Ureter (tissue), 1 donor: ENCODE data around the gene GNB1. TPM values are rescaled to one million over a fixed set of nuclear protein-coding genes. Genes with fewer than 3 reads are reported as not detected.

Experiments
- DNase-seq: peaks from one replicate; pipeline ENCODE4 v3.0.0-alpha.2; 2020; ENCODE audit warnings: low spot score
- total RNA-seq: library from RNA; stranded (reverse); gene quantifications from one replicate; pipeline ENCODE4 v1.2.4, GENCODE V29; 2023
- donor health status: DM: yes; HTN: yes; CAD: no.

Gene GNB1
- total RNA-seq, 1 donor from 2014 or later: 304 TPM

DNA sequence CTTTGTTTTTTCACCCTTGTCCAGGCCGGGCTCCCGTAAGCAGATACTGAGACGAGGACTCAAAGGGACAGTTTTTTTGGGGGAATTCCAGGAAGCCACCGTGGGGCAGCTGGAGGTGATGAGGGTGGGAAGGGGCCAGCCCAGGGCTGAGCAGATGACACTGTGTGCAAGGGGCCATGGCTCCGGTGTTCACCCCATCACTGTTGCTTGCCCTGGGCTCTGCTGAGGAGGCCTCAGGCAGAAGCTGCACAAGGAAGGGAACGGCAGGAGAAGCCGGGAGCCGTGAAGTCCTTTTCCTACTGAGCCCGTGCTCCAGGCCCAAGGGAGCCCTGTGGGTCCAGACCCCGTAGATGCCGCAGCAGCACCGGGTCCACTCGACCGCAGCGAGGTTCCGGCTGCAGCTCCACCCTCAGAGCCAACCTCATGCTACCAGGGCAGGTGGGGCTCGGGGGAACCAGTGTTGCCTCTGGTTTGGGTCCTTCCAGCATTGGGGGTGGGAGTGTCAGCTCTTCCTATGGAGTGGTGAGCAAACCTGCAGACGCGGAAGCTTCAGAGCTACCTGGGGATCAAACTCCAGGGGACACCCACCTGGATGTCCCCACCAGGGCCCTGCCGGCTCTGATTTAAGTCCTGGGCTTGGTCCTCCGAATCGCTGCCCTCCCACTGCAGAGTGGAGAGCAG lies 19.9 kb upstream of the GNB1 start:
- DNase-seq: peak; percentile 51

DNA sequence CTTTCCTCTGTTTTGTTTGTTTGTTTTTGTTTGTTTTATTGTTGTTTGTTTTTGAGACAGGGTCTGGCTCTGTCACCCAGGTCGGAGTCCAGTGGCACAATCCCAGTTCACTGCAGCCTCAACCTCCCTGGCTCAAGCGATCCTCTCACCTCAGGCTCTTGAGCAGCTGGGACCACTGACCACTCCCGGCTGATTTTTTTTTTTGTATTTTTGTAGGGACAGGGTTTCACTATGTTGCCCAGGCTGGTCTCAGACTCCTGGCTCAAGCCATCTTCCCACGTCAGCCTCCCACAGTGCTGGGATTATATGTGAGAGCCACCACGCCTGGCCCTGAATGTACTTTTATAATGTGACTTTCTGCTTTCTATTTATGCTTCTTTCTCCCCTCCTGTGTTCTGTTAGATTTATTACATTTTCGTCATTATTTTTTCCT lies 19.2 kb upstream of the GNB1 start:
- DNase-seq: no peak

DNA sequence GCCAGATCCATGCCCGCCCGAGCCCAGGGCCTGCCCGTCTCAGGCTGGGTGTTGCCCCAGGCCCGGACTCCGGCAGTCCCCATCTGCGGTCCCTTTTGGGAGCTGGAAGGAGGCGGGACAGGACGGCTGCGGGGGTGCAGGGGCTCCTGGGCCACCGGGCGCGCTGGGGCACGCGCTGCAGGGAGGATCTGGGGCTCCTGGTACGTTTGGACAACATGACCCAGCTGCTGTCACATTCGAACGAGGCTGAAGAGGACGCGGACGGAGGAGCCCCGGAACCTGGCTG lies 17.6 kb upstream of the GNB1 start:
- peak; percentile 63 for DNase-seq

DNA sequence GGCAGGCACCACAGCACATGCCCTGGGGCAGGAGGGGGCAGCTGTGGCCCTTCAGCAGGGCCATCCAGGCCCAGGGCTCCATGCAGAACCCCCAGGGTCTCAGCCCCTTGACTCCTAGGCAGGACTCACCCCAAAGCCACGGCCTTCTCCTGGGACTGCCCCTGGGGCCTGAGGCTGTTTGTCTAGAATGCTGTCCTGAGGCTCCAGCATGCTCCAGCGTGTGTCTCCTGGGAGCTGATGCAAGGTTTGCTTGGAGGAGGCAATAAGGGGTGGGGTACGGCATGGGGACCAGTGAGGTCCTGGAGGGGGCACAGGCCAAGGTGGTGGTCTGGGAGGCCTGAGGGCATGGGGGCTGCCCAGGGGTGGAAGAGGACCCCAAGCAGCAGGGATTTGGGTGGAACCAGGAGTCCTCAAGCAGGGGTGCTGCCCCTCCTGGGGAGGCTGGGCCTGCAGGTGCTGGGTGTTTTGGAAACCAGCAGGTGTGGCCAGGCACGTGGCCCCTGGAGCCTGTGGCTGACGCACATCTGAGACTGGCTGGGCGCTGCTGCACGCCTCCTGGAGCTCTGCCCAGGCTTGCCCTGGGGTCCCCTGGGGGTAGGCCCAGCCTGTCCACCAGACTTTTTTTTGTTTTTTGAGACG lies 16.3 kb upstream of the GNB1 start:
- peak; percentile 74 for DNase-seq

DNA sequence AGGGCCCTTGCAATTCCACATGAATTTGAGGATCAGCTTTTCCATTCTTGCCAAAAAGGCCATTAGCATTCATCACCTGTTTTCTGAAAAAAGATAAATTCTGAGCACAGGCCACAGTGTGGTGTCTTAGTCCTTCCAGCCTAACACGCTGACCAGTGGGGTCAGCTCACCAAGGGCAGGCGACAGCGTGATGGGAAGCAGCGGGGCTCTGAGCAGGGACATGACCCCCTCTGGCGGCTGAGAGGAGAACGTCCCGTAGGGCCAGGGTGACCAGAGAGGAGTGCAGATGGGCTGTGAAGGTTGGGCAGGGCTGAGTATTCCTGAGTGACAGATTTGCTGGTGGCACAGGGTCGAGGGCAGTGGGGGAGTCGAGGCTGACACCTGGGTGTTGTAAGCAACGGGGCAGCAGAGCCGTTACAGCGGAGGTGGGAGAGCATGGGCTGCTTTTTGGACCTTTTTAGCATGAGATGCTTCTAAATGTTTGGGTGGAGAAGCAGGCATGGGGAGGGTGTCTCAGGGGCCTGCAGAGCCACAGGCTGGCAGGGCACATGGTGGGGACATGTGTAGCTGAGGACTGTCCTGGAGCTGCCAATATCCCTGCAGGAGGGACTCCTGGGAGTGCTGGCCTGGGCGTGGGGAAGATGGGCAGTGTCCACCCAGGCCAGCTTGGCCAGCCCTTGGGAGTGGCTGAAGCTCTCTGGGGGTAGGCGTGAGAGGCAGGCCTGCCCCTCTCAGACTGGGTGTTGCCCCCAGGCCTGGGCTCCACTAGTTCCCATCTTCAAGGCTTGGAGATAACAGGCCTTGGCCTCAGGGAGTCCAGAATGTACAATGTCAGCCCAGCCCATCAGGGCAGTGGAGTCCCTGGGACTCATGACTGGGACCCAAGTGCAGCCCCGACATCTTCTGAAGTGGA lies 15.6 kb upstream of the GNB1 start:
- DNase-seq: peak; percentile 85

DNA sequence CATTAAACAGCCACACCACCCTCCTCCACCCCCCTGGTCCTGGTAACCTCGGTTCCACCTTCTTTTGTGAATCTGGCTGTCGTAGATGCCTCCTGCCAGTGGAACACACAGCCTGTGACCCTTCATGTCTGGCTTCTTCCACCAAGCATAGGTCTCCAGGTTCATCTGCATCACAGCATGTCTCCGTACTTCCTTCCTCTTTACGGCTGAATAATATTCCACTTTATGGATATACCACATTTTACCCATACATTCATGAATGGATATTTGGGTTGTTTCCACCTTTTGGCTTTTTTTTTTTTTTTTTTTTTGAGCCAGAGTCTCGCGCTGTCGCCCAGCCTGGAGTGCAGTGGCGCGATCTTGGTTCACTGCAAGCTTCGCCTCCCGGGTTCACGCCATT lies 12.3 kb upstream of the GNB1 start:
- no peak for DNase-seq

DNA sequence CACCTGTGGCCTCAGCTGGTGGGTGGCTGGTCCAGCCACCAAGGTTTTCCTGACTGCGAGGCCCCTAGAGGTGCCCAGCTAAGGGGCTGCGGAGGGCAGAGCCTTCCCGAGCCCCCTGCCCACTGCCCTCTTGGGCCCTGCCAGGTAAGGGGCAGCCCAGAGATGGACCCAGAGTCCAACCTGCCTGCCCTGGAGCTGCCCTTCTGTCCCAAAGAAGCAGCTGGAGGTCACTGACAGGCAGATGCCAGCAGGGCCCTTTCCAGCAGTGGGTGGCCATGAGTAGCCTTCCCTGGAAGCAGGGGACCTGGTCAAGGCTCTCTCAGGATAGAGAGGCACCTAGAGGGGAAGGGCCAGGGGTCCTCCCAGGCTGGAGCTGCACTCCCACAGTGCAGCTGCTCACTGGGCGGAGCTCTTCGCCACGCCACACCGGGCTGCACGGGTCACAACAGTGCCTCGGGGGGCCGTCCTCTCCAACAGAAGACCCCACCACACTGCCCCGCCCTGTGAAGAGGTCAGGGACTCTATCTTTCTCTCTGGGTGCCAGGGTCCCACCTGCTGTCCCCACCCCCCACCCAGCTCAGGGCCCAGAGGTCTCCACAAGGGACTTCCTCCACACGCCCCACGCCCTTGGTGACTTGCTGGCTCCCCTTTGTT lies 10.9 kb upstream of the GNB1 start:
- DNase-seq: no peak

DNA sequence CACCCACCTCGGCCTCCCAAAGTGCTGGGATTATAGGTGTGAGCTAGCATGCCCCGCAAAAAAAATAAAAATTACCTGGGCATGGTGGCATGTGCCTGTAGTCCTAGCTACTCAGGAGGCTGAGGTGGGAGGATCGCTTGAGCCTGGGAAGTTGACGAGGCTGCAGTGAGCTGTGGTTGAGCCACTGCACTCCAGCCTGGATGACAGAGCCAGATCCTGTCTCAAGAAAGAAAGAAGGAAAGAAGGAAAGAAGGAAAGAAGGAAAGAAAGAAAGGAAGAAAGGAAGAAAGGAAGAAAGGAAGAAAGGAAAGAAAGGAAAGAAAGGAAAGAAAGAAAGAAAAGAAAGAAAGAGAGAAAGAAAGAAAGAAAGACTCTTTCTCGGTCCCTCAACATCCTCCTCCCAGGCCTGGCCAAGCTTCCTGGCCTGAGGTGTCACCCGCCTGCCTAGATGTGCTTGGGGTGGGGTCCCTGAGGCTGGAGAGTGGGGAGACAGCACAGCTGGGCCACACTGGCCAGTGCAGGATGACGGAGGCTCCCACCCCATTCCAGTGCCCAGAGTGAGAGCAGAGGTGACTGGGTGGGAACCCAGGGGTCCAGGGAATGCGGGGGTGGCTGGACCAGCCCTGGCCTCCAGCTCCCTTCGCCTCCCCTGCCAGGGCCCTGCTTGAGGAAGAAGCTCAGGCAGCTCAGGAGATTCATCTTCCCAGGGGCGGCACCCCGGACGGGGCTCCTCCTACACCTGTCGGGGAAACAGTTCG lies 10.2 kb upstream of the GNB1 start:
- DNase-seq: no peak

DNA sequence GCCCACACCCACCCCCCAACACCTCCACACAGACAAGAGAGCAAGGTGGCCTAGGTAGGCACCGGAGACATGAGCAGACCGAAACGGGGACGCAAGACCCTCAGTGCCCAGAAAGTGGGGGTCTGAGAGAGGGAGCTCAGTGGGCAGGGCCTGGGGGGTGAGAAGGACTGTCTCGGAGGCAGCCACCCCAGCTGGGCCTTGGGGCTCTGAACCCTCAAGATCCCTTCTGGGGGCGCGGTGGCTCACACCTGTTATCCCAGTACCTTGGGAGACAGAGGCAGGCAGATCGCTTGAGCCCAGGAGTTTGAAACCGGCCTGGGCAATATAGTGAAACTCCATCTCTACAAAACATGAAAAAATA lies 9.1 kb upstream of the GNB1 start:
- DNase-seq: no peak

DNA sequence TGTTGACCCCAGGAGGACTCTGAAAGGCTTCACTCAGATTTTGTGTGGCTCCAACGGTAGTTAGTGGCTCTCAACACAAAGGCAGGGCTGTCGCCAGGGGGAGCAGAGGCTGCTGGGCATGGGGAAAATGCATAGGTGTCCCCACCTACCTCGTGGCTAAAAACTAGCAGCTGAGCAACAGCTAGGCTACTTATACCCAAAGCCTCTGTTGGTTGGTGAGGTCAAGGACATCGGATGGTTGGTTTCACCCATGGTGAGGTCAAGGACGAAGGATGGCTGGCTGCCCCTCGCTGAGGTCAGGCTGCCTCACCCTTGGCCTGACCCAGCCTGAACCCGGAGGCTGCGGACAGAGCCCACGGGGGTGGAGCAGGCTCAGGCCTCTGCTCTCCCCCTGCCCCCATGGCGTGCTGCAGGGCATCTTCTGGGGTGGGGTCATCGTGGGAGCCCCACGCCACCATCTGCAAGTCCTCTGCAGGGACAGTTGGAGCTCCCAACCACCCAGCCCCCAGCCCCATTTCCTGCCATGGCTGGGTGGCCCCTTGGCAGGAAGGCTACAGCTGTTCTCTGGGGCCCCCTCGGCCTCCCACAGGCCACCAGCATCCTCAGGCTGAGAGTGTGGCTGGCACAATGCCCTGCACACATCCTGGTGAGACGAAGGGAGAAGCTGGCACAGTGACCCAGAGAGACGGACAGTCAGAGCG lies 8.5 kb upstream of the GNB1 start:
- no peak for DNase-seq

DNA sequence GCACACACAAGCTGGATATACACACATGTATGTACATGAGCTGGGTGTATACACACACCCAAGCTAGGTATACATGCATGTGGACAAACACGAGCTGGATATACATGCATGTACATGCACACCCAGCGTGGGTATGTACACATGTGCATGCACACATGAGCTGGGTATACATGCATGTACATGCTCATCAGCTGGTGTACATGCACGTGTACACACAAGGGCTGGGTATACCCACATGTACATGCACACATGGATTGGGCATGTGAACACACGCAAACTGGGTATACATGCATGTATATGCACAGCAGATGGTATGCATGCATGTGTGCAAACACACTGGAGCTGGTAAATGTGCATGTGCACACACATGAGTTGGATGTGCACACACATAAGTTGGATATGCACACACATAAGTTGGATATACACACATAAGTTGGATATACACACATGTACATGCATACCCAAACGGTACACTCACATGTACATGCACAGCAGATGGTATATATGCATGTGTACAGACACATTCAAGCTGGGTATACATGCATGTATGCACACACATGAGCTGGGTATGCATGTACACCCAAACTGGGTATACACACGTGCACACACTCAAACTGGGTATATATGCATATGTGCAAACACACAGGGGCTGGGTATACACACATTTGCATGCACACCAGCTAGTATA lies 7.5 kb upstream of the GNB1 start:
- DNase-seq: no peak

DNA sequence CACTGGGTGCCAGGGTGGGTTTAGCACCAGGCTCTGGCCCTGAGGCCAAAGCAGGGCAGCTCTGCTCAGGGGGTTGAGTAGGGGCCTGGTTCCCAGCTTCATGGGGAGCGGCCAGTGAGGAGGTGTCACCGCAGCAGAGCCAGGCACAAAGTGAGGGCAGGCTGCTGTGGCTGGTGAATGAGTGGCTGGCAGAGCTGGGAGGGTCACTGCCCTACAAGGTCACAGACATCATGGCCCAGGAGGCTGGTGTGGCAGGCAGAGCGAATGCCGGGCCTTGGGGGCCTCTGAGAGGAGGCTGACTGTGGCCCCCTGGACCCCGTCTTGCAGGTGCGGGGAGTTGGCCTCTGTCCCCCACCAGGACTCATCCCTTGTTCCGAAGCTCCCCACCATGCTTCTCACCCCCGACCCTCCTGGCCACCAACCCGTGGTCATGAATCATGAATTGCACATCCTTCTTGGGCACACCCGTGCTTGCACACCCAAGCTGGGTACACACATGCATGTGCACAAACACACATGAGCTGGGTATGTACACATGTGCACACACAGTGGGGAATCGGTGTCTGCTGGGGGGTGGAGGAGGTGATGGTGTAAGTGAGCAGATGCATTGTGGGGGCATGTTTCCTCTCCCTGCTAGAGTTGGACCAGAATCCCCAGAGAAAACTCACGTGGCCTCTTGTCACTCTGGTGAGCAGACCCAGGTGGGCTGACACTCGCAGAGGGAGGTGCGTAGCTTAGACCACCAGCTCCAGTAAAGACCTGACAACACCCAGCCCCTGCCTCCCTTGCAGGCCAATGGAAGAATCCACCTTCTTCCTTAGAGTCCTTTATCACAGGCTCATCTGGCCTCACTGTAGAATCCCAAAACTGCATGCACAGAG lies 4.8 kb upstream of the GNB1 start:
- DNase-seq: no peak

DNA sequence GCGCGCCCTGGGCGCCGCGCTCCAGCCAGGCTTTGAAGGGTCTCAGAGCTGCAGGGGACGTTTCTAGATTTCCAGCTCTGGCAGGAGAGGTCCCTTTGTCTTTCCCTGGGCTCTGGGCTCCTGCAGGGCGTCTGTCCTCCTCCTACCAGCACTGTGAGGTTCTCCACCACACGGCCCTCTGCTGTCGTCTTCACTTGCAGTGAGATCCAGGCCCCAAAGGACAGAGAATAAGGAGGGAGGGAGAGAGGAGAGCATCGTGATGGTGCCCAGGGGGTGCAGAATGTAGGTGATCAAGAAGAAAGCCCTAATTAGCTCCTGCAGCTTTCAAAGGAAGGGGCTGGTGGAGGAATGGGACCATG lies 4.2 kb upstream of the GNB1 start:
- no peak for DNase-seq

DNA sequence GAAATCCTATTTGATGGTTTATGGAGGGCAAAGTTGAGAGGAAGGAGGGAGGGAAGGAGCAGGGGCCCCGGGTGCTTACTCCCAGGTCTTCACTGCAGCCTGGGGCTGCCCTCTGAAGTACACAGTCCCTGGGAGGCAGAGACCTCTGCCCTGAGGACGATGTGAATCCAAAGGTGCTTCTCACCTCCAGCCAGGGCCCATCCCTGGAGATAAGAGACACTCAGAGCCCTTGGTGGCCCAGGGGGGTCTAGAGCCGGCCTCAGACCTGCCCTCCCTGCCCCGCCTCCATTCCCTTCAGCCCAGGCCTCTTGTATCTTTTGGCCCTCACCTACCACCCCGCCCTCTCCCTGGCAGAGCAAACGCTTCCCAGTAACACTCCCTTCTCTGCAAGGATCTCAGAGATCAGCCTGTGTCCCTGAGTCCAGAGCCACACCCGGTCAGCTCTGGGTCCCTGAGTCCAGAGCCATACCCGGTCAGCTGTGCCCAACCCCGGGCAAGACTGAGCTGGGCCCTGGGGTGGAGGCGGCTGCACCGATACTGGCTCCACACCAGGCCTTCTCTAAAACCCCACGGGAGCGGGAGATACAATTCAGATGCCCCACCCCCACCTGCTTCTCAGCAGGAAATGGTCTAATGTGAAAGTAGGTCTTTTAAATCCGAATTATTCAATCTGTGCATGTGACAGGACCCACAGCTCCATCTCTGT lies 3.6 kb upstream of the GNB1 start:
- no peak for DNase-seq

DNA sequence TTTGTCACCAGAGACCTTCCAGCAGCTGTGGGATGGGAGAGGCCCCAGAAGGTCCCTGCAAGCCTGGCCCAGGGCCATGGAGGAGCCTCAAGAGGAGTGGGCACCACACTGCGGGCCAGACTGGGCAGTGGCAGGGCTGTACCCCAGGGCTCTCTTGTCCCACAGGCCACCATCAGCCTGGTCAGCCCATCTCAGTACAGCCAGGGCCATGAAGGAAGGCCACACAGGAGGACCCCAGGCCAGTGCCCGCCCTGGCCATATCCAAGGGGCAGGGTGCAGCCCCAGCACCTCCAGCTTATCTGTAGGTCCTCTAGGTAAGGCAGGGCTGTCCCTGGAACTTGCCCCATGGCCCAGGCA lies 3.1 kb upstream of the GNB1 start:
- DNase-seq: no peak

DNA sequence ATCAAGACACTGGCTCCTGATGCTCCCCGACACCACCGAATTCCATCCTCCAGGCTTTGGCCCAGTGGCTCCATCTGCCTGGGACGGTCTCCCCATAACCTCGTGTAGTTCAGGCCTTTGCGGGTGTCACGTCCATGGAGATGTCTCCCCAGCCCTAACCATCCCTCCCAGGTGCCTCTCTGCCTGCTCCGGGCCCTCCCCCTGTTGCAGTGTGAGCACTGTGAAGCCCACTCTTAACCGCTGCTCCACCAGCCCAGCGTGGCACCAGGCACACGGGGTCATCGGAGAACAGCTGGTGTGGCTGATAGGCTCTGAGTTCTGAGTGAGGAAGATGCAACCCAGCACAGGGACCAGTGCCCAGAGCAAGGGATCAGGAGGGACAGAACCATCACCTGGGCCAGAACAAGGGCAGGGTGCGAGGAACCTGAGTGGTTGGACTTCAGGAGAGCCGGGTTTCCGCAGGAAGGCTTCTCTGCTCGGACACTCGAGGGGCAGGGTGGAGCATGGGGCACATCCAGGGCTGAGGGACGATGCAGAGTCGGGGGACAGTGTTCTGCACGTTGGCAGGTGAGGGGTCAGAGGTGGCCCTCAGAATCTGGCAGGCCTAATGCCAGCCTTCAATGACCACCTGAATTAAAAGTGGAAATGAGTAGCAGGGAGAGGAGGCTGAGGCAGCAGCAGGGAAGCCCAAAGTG lies 2.6 kb upstream of the GNB1 start:
- DNase-seq: no peak

DNA sequence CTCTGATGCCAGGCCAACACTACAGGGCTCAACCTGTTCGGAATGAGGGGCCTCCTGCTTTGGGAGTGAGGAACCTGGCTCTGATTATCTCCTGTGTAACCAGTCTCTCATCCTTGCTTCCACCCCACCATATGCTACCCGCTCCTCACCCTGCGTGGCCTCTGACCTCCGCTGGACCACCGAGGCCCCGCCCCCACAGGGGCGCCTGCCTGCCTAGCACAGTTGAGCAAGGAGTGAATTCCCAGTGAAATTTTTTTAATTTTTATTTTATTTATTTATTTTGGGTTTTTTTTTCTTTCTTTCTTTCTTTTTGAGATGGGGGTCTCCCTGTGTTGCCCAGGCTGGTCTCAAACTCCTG lies 1.9 kb upstream of the GNB1 start:
- no peak for DNase-seq

DNA sequence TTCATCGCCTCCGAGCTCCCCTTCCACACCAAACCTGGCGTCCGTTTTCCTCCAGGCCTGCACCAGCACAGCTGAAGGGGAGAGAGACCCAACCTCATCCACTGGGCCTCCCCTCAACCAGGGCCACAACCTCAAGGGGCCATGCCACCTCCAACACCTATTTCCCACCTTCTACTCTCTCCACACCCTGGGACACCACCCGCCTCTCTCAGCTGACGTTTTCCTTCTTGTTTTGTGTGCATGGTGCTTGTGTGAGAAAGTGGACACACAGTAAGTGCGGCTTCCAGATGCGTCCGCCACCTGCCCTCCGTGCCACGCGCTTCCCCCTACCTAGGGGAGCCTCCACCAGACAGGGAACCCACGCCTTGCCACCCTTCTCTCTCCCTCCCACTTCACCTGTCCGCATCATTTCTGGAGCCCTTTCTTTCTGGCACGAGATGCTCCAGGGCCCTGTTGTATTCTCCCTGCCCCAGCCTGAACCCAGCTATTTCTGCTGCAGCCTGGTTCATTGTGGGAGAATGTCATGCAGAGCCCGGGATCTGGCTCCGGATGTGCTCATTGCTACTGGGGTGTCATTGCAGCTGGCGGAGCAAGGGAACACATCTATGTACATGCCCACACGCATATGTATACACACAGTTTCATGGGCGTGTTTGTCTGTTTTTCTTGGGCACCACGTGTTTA lies 1.3 kb upstream of the GNB1 start:
- DNase-seq: no peak
